NB4 (cell line): ENCODE results near the gene ITGAV.

Source experiments
- POLR2A ChIP-seq: IDR thresholded peaks from 2 replicates; pipeline ENCODE4 v1.6.1; 2011; ENCODE audit warnings: mild to moderate bottlenecking; ENCODE audit not compliant: insufficient read length; ENCODE audit errors: extremely low read depth
- TF ChIP-seq, protein P1 (sequence below): IDR thresholded peaks from one replicate; pipeline ENCODE4 v1.5.1; 2012; ENCODE audit warnings: low read depth, low read length

- TF ChIP-seq, protein P1, sequence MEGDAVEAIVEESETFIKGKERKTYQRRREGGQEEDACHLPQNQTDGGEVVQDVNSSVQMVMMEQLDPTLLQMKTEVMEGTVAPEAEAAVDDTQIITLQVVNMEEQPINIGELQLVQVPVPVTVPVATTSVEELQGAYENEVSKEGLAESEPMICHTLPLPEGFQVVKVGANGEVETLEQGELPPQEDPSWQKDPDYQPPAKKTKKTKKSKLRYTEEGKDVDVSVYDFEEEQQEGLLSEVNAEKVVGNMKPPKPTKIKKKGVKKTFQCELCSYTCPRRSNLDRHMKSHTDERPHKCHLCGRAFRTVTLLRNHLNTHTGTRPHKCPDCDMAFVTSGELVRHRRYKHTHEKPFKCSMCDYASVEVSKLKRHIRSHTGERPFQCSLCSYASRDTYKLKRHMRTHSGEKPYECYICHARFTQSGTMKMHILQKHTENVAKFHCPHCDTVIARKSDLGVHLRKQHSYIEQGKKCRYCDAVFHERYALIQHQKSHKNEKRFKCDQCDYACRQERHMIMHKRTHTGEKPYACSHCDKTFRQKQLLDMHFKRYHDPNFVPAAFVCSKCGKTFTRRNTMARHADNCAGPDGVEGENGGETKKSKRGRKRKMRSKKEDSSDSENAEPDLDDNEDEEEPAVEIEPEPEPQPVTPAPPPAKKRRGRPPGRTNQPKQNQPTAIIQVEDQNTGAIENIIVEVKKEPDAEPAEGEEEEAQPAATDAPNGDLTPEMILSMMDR = no peak
- TF ChIP-seq POLR2A = no peak
Observed at GRCh38 chr2:186551323-186552050, 38.4 kb upstream of the ITGAV start.
